SK-N-SH treated with all-trans-retinoic acid at 6 μM for 48 hours (cell line): ENCODE results near the gene ALDH8A1.

Experiments
- ATAC-seq: fragments of 200-7000 bp; cut with Tn5 transposase; 3 replicates; pipeline ENCODE4 v1.9.1; 2020; ENCODE audit warnings: mild to moderate bottlenecking, moderate library complexity
- ARNTL ChIP-seq: fragments of 450-650 bp; formaldehyde crosslinking; IDR thresholded peaks from 2 replicates; pipeline ENCODE4 v1.5.0; 2020; ENCODE audit warnings: low read depth, mild to moderate bottlenecking, moderate library complexity, borderline replicate concordance
- BACH2 ChIP-seq: fragments of 250-450 bp; sonication (Bioruptor Pico); IDR thresholded peaks from 2 replicates; pipeline ENCODE4 v1.9.0; 2021; ENCODE audit warnings: mild to moderate bottlenecking, borderline replicate concordance
- CSDC2 ChIP-seq: fragments of 250-450 bp; sonication (Bioruptor Pico); IDR thresholded peaks from 2 replicates; pipeline ENCODE4 v1.5.0; 2020; ENCODE audit warnings: mild to moderate bottlenecking, moderate library complexity
- ESRRG ChIP-seq: fragments of 250-450 bp; sonication (Bioruptor Pico); IDR thresholded peaks from 2 replicates; pipeline ENCODE4 v1.6.1; 2021; ENCODE audit warnings: mild to moderate bottlenecking
- GLIS3 ChIP-seq: fragments of 250-450 bp; sonication (Bioruptor Pico); IDR thresholded peaks from 2 replicates; pipeline ENCODE4 v1.5.0; 2020; ENCODE audit warnings: mild to moderate bottlenecking, moderate library complexity
- OSR1 ChIP-seq: fragments of 250-450 bp; sonication (Bioruptor Pico); IDR thresholded peaks from 2 replicates; pipeline ENCODE4 v1.8.0; 2022; ENCODE audit warnings: moderate library complexity, mild to moderate bottlenecking, inconsistent platforms
- PPARA ChIP-seq: fragments of 250-450 bp; sonication (Bioruptor Pico); IDR thresholded peaks from 2 replicates; pipeline ENCODE4 v1.5.0; 2020; ENCODE audit warnings: mild to moderate bottlenecking, borderline replicate concordance
- SNAI2 ChIP-seq: fragments of 250-450 bp; sonication (Bioruptor Pico); IDR thresholded peaks from 2 replicates; pipeline ENCODE4 v1.5.0; 2020; ENCODE audit warnings: mild to moderate bottlenecking, moderate library complexity
- TCF4 ChIP-seq: fragments of 250-450 bp; sonication (Bioruptor Pico); IDR thresholded peaks from 2 replicates; pipeline ENCODE4 v1.8.0; 2021; ENCODE audit warnings: mild to moderate bottlenecking, moderate library complexity, borderline replicate concordance
- TOX ChIP-seq: fragments of 250-450 bp; sonication (Bioruptor Pico); IDR thresholded peaks from 2 replicates; pipeline ENCODE4 v1.8.0; 2021; ENCODE audit warnings: mild to moderate bottlenecking, moderate library complexity, borderline replicate concordance
- ZC3H10 ChIP-seq: fragments of 250-450 bp; sonication (Bioruptor Pico); IDR thresholded peaks from 2 replicates; pipeline ENCODE4 v1.5.1; 2021; ENCODE audit warnings: mild to moderate bottlenecking, moderate library complexity
- ZFP3 ChIP-seq: fragments of 250-450 bp; sonication (Bioruptor Pico); IDR thresholded peaks from 2 replicates; pipeline ENCODE4 v1.5.0; 2020; ENCODE audit warnings: mild to moderate bottlenecking, moderate library complexity
- ZFP30 ChIP-seq: fragments of 450-650 bp; formaldehyde crosslinking; IDR thresholded peaks from 2 replicates; pipeline ENCODE4 v1.5.0; 2022; ENCODE audit warnings: mild to moderate bottlenecking, moderate library complexity
- ZNF565 ChIP-seq: fragments of 450-650 bp; formaldehyde crosslinking; conservative IDR thresholded peaks from 2 replicates; pipeline ENCODE4 v1.5.0; 2020; ENCODE audit warnings: low read depth, mild to moderate bottlenecking, moderate library complexity
- ZNF70 ChIP-seq: fragments of 450-650 bp; formaldehyde crosslinking; IDR thresholded peaks from 2 replicates; pipeline ENCODE4 v1.5.0; 2020; ENCODE audit warnings: mild to moderate bottlenecking, moderate library complexity
- ZNF8 ChIP-seq: fragments of 450-650 bp; formaldehyde crosslinking; IDR thresholded peaks from 2 replicates; pipeline ENCODE4 v1.5.0; 2020; ENCODE audit warnings: mild to moderate bottlenecking, moderate library complexity
- TF ChIP-seq, protein P1 (sequence below): fragments of 250-450 bp; sonication (Bioruptor Pico); IDR thresholded peaks from 2 replicates; pipeline ENCODE4 v1.5.1; 2021; ENCODE audit warnings: mild to moderate bottlenecking, moderate library complexity
- TF ChIP-seq, protein P2 (sequence below): fragments of 250-450 bp; sonication (Bioruptor Pico); IDR thresholded peaks from 2 replicates; pipeline ENCODE4 v1.5.1; 2020; ENCODE audit warnings: low read depth, mild to moderate bottlenecking, moderate library complexity
- TF ChIP-seq, protein P3 (sequence below): fragments of 250-450 bp; sonication (Bioruptor Pico); IDR thresholded peaks from 2 replicates; pipeline ENCODE4 v1.8.0; 2021; ENCODE audit warnings: low read depth, mild to moderate bottlenecking, moderate library complexity, borderline replicate concordance
- TF ChIP-seq, protein P4 (sequence below): fragments of 250-450 bp; sonication (Bioruptor Pico); IDR thresholded peaks from 2 replicates; pipeline ENCODE4 v1.5.0; 2020; ENCODE audit warnings: mild to moderate bottlenecking, moderate library complexity

The ALDH8A1 gene

DNA sequence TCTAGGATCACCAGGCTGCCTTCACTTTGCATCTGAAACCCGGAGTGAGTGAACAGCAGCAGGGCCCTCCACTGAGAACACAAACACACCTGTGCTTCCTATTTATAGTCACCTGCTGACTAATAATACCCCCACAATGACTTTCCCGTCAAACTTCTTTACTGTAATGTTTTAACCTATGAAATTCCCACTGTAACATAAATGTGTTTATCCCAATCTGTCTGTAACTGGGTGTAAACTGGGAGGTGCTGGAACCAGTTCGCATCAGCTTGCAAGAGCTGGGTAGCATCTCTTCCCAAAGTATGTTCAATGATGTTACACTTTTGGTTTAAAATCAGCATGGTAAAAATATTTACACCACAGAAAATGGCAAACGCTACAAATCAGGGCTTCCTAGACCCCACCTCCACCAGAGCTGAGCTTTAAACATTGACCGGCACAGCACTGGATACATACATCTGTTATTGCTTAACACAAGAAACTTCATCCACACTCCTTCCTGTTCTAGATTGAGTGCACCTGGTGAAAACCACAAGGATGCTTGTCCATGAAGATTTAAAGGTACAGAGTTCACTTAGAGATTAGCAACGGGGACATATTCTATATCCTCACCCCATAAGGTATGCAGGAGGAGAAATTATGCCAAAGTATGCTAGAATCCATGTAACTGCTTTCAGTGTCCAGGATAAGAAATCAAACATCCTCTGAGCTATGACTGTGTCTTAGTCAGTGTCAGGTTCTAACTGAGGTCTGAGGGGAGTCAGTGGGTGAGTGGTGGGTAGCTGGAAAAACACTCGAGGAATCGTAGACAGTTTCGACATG lies 79.0 kb downstream of the ALDH8A1 start:
- peak; percentile 87 for ATAC-seq
- TF ChIP-seq CSDC2 (no peak), PPARA (CRISPR knock-in tag) (no peak)

DNA sequence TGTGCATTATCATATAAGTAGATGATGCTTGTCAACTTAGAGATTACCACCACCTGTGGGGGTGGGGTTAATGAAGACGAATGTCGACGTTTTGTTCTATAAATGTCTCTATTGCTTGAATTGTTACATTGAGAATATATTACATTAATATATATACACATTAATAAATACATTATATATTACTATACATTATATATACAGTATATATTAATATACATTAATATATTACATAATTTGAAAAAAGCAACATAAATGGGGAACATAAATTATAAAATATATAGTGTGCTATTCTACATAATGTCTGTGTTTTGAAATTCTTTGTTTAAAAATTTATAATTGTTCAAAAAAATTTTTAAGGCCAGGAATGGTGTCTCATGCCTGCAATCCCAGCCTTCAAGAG lies 81.1 kb downstream of the ALDH8A1 start:
- TF ChIP-seq OSR1 (CRISPR knock-in tag) (no peak), CSDC2 (no peak), ZC3H10 (CRISPR knock-in tag) (no peak), TOX (CRISPR knock-in tag) (no peak), ZFP30 (no peak), ZNF70 (no peak), ESRRG (no peak), TCF4 (CRISPR knock-in tag) (no peak), GLIS3 (CRISPR knock-in tag) (no peak), ARNTL (no peak), BACH2 (CRISPR knock-in tag) (no peak), ZFP3 (CRISPR knock-in tag) (no peak), ZNF8 (CRISPR knock-in tag) (no peak), SNAI2 (CRISPR knock-in tag) (no peak), PPARA (CRISPR knock-in tag) (no peak), ZNF565 (CRISPR knock-in tag) (no peak)
- TF ChIP-seq, protein P1, sequence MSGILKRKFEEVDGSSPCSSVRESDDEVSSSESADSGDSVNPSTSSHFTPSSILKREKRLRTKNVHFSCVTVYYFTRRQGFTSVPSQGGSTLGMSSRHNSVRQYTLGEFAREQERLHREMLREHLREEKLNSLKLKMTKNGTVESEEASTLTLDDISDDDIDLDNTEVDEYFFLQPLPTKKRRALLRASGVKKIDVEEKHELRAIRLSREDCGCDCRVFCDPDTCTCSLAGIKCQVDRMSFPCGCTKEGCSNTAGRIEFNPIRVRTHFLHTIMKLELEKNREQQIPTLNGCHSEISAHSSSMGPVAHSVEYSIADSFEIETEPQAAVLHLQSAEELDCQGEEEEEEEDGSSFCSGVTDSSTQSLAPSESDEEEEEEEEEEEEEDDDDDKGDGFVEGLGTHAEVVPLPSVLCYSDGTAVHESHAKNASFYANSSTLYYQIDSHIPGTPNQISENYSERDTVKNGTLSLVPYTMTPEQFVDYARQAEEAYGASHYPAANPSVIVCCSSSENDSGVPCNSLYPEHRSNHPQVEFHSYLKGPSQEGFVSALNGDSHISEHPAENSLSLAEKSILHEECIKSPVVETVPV, result no peak
- TF ChIP-seq, protein P2, sequence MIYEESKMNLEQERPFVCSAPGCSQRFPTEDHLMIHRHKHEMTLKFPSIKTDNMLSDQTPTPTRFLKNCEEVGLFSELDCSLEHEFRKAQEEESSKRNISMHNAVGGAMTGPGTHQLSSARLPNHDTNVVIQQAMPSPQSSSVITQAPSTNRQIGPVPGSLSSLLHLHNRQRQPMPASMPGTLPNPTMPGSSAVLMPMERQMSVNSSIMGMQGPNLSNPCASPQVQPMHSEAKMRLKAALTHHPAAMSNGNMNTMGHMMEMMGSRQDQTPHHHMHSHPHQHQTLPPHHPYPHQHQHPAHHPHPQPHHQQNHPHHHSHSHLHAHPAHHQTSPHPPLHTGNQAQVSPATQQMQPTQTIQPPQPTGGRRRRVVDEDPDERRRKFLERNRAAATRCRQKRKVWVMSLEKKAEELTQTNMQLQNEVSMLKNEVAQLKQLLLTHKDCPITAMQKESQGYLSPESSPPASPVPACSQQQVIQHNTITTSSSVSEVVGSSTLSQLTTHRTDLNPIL (CRISPR knock-in tag), result no peak
- TF ChIP-seq, protein P3, sequence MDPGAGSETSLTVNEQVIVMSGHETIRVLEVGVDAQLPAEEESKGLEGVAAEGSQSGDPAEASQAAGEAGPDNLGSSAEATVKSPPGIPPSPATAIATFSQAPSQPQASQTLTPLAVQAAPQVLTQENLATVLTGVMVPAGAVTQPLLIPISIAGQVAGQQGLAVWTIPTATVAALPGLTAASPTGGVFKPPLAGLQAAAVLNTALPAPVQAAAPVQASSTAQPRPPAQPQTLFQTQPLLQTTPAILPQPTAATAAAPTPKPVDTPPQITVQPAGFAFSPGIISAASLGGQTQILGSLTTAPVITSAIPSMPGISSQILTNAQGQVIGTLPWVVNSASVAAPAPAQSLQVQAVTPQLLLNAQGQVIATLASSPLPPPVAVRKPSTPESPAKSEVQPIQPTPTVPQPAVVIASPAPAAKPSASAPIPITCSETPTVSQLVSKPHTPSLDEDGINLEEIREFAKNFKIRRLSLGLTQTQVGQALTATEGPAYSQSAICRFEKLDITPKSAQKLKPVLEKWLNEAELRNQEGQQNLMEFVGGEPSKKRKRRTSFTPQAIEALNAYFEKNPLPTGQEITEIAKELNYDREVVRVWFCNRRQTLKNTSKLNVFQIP (CRISPR knock-in tag), result no peak
- TF ChIP-seq, protein P4, sequence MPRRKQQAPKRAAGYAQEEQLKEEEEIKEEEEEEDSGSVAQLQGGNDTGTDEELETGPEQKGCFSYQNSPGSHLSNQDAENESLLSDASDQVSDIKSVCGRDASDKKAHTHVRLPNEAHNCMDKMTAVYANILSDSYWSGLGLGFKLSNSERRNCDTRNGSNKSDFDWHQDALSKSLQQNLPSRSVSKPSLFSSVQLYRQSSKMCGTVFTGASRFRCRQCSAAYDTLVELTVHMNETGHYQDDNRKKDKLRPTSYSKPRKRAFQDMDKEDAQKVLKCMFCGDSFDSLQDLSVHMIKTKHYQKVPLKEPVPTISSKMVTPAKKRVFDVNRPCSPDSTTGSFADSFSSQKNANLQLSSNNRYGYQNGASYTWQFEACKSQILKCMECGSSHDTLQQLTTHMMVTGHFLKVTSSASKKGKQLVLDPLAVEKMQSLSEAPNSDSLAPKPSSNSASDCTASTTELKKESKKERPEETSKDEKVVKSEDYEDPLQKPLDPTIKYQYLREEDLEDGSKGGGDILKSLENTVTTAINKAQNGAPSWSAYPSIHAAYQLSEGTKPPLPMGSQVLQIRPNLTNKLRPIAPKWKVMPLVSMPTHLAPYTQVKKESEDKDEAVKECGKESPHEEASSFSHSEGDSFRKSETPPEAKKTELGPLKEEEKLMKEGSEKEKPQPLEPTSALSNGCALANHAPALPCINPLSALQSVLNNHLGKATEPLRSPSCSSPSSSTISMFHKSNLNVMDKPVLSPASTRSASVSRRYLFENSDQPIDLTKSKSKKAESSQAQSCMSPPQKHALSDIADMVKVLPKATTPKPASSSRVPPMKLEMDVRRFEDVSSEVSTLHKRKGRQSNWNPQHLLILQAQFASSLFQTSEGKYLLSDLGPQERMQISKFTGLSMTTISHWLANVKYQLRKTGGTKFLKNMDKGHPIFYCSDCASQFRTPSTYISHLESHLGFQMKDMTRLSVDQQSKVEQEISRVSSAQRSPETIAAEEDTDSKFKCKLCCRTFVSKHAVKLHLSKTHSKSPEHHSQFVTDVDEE, result no peak
- no peak for ATAC-seq
